ENCODE results near the gene ADTRP.

The ADTRP gene

DNA sequence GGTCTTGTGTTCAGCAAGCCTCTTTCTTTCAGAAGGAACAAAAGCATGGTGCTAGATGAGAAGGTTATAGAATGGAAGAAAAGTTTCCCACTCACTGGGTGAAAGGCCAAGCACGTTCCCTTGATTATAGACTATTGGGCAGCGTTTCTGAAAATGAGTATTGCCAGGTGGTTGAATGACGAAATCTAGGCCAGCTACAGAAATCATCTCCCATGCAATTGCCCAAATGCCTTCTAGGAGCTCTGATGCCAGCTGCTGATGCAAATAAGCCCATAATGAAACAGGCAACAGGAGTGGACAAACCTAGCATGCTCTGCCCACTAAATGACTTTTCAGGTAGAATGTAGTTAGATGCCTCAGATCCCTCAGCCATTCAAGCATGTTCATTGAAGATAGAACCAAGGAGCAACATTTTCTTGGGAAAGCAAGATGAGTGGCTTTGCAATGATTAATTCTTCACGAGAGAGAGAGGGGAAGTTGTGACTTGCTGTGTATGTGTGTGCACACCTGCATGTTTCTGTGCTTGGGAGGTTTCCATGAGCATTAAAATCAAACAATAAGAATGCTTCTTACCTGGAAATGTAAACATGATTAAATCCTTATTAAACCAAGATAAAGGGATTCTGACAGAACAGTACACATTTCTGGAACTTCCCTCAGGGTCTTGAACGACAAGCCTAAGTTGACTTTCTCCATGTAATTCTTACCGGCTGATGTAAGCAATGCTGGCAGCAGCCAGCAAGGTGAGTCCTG lies 43.6 kb downstream of the ADTRP start:
- in situ Hi-C loops (cut with HindIII; ENCODE audit: low pct_ligation_motif_present, low sequenced_read_pairs): no loop called here

DNA sequence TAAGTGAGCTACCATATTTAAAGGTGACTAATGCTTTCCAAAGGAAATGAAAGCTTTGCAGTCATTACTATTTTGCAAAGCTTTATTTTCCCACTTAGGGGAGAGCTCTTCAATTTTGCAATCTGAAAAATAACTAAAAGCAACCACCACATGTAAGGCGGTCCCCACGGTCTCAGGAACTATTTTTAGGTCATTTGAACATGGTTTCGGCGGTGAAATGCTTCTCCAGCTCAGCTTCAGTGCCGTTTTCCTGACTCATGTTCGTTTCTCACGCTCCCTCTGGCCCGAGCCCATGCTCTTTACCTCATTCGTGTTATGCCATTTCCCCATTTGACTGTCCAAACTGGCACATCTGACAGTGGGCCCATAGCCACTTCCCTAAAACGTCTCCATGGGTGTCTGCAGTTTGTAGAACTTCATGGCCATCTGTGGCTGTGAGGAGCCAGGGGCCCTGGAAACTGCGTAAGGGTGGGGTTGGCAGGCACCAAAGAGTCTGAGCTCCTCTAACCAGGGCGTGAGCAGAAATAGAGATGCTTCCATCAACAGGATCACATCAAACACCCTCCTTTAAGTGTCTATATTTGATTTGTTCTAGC lies 46.5 kb downstream of the ADTRP start:
- peak; percentile 92 for DNase-seq
- TF ChIP-seq, protein P1, sequence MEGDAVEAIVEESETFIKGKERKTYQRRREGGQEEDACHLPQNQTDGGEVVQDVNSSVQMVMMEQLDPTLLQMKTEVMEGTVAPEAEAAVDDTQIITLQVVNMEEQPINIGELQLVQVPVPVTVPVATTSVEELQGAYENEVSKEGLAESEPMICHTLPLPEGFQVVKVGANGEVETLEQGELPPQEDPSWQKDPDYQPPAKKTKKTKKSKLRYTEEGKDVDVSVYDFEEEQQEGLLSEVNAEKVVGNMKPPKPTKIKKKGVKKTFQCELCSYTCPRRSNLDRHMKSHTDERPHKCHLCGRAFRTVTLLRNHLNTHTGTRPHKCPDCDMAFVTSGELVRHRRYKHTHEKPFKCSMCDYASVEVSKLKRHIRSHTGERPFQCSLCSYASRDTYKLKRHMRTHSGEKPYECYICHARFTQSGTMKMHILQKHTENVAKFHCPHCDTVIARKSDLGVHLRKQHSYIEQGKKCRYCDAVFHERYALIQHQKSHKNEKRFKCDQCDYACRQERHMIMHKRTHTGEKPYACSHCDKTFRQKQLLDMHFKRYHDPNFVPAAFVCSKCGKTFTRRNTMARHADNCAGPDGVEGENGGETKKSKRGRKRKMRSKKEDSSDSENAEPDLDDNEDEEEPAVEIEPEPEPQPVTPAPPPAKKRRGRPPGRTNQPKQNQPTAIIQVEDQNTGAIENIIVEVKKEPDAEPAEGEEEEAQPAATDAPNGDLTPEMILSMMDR (IDR thresholded peaks at IDR 0.05; ENCODE audit: low read depth, low read length, missing control alignments): no peak
- Histone ChIP-seq H3K27me3 (replicated peaks) (no peaks in the 10 kb centered on the region), H3K27ac (peak overlapping the region; percentile 64), H3K4me3 (ENCODE audit: low read depth, low read length) (no peak overlapping the region), H3K36me3 (replicated peaks) (no peaks in the 10 kb centered on the region)
- in situ Hi-C loops (cut with HindIII; ENCODE audit: low pct_ligation_motif_present, low sequenced_read_pairs): no loop called here

More for the DNA sequence above, 43.6 kb downstream of the ADTRP start:
- TF ChIP-seq, protein P1 (IDR thresholded peaks at IDR 0.05; ENCODE audit: low read depth, low read length, missing control alignments): no peak
- Histone ChIP-seq H3K27ac (no peak overlapping the region), H3K4me3 (ENCODE audit: low read depth, low read length) (no peak overlapping the region), H3K27me3 (replicated peaks) (no peaks in the 10 kb centered on the region), H3K36me3 (replicated peaks) (no peaks in the 10 kb centered on the region)
- DNase-seq: no peak

DNA sequence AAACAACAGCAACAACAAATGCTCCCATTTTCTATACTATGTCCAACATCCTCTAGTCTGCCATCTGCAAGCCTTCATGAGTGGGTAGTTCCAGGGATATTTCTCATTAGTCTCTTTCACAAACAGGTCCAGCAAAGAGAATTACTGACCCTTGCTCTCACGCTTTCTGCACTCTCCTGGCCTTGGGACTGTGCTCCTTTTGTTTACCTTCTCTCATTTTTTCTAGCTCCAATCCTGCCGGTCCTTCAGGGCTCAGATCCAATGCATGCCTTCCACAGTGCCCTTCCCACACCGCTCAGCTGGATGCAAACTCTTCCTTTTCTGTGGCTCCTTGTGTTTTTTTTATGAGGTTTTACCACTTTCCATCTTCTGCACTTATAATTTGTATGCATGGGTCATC lies 47.2 kb downstream of the ADTRP start:
- no peak for DNase-seq
- Histone ChIP-seq H3K4me3 (ENCODE audit: low read depth, low read length) (no peak overlapping the region), H3K36me3 (replicated peaks) (no peaks in the 10 kb centered on the region), H3K27me3 (replicated peaks) (no peaks in the 10 kb centered on the region), H3K27ac (peak overlapping the region; percentile 64)
- TF ChIP-seq, protein P1 (IDR thresholded peaks at IDR 0.05; ENCODE audit: low read depth, low read length, missing control alignments): no peak
- in situ Hi-C loops (cut with HindIII; ENCODE audit: low pct_ligation_motif_present, low sequenced_read_pairs): no loop called here

DNA sequence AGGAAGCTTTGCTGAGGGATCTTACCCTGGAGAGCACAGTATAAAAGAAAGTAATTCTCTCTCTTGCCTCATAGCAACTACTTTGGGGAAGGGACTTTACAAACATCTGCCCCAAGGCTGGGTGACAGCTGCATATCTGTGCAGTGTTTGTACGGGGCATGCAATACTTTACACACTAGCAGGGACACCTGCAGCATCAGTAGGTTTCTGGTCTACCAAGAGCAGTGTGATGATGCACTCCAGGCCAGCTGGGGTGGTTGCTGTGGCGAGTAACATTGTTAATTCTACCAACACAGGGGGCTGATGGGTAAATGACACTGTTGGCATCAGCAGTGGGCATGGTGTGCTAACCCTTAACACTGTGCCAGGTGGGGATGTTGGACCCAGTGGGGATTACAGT lies 48.0 kb downstream of the ADTRP start:
- H3K27ac ChIP-seq: no peak overlapping the region
- no peaks in the 10 kb centered on the region for H3K27me3 ChIP-seq (replicated peaks)
- TF ChIP-seq, protein P1 (IDR thresholded peaks at IDR 0.05; ENCODE audit: low read depth, low read length, missing control alignments): no peak
- H3K36me3 ChIP-seq (replicated peaks): no peaks in the 10 kb centered on the region
- in situ Hi-C loops (cut with HindIII; ENCODE audit: low pct_ligation_motif_present, low sequenced_read_pairs): no loop called here
- no peak for DNase-seq
- no peak overlapping the region for H3K4me3 ChIP-seq (ENCODE audit: low read depth, low read length)

DNA sequence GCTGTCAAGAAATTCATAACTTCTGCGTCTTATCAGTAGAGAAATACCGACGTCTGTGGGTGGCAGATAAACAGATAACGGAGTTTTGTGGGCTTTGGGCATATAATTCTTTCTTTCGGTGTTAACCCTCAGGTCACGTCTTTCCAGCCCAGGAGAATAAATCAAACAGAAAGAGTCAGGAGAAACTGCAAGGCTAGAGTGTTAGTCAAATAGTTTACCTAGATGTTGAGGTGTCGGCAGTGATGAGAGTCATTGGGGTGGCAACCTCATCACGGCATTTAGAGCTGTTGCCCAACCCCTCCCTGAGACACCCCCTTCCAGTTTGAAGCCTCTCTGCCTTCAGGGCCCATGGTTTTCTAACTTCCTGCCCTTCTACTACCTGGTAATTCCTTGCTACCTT lies 49.5 kb downstream of the ADTRP start:
- TF ChIP-seq, protein P1 (IDR thresholded peaks at IDR 0.05; ENCODE audit: low read depth, low read length, missing control alignments): no peak
- Histone ChIP-seq H3K36me3 (replicated peaks) (no peaks in the 10 kb centered on the region), H3K4me3 (ENCODE audit: low read depth, low read length) (no peak overlapping the region), H3K27ac (no peak overlapping the region), H3K27me3 (replicated peaks) (no peaks in the 10 kb centered on the region)
- DNase-seq: no peak
- in situ Hi-C loops (cut with HindIII; ENCODE audit: low pct_ligation_motif_present, low sequenced_read_pairs): no loop called here

Measured in brain microvascular endothelial cell (primary cell).